ENCODE measurements around the gene CSPG4.
"Not testable (repeated sequence)": the region's sequence is repeated elsewhere in the genome, so short reads cannot be mapped to it uniquely, and the experiment has no call there.

Gene CSPG4

GRCh38 chr15:75680007-75680789 is 32.5 kb downstream of the CSPG4 start:
- Histone ChIP-seq H3K9me3 (ENCODE audit: control insufficient read depth in 5 of 5, low read length in 5 of 5) (no peaks in the 10 kb centered on the region), H3K36me3 (ENCODE audit: control insufficient read depth in 5 of 5, insufficient read depth in 5 of 5, low read length in 5 of 5) (peaks cover 0 to 62% (median 22%) of the 10 kb centered on the region in 5 donors), H3K4me1 (ENCODE audit: control insufficient read depth in 5 of 5, insufficient read depth in 5 of 5, low read length in 5 of 5) (peaks cover 2 to 27% (median 18%) of the 10 kb centered on the region in 5 donors), H3K27me3 (ENCODE audit: control insufficient read depth in 5 of 5, insufficient read depth in 4 of 5, low read length in 5 of 5) (no peaks in the 10 kb centered on the region), H3K4me3 (ENCODE audit: low read depth in 1 of 5, low read length in 5 of 5) (no peak overlapping the region), H3K27ac (ENCODE audit: low read depth, low read length) (peak overlapping the region; percentile 44), H3K9ac (ENCODE audit: low read length in 5 of 5) (peak overlapping the region in 3 of 5 donors; percentile 15 to 65 (median 25))

GRCh38 chr15:75678324-75678690 is 34.3 kb downstream of the CSPG4 start:
- not testable (repeated sequence) for H3K27ac ChIP-seq (ENCODE audit: low read depth, low read length); H3K9me3 ChIP-seq (ENCODE audit: control insufficient read depth in 5 of 5, low read length in 5 of 5); H3K27me3 ChIP-seq (ENCODE audit: control insufficient read depth in 5 of 5, insufficient read depth in 4 of 5, low read length in 5 of 5); H3K4me3 ChIP-seq (ENCODE audit: low read depth in 1 of 5, low read length in 5 of 5); H3K9ac ChIP-seq (ENCODE audit: low read length in 5 of 5)
- Histone ChIP-seq H3K4me1 (ENCODE audit: control insufficient read depth in 5 of 5, insufficient read depth in 5 of 5, low read length in 5 of 5) (peaks cover 3 to 41% (median 34%) of the 10 kb centered on the region in 5 donors), H3K36me3 (ENCODE audit: control insufficient read depth in 5 of 5, insufficient read depth in 5 of 5, low read length in 5 of 5) (peaks cover 0 to 50% (median 13%) of the 10 kb centered on the region in 5 donors)

GRCh38 chr15:75677465-75678323 is 35.0 kb downstream of the CSPG4 start:
- Histone ChIP-seq H3K36me3 (ENCODE audit: control insufficient read depth in 5 of 5, insufficient read depth in 5 of 5, low read length in 5 of 5) (peaks cover 0 to 46% (median 13%) of the 10 kb centered on the region in 5 donors), H3K27me3 (ENCODE audit: control insufficient read depth in 5 of 5, insufficient read depth in 4 of 5, low read length in 5 of 5) (no peaks in the 10 kb centered on the region), H3K27ac (ENCODE audit: low read depth, low read length) (no peak overlapping the region), H3K4me3 (ENCODE audit: low read depth in 1 of 5, low read length in 5 of 5) (no peak overlapping the region), H3K9me3 (ENCODE audit: control insufficient read depth in 5 of 5, low read length in 5 of 5) (no peaks in the 10 kb centered on the region), H3K9ac (ENCODE audit: low read length in 5 of 5) (no peak overlapping the region), H3K4me1 (ENCODE audit: control insufficient read depth in 5 of 5, insufficient read depth in 5 of 5, low read length in 5 of 5) (peaks cover 8 to 46% (median 39%) of the 10 kb centered on the region in 5 donors)

GRCh38 chr15:75676688-75677464 is 35.8 kb downstream of the CSPG4 start:
- H3K27ac ChIP-seq (ENCODE audit: low read depth, low read length): no peak overlapping the region
- H3K4me3 ChIP-seq (ENCODE audit: low read depth in 1 of 5, low read length in 5 of 5): no peak overlapping the region
- no peaks in the 10 kb centered on the region for H3K9me3 ChIP-seq (ENCODE audit: control insufficient read depth in 5 of 5, low read length in 5 of 5)
- peak overlapping the region in 1 of 5 donors; percentile 8 for H3K9ac ChIP-seq (ENCODE audit: low read length in 5 of 5)
- no peaks in the 10 kb centered on the region for H3K27me3 ChIP-seq (ENCODE audit: control insufficient read depth in 5 of 5, insufficient read depth in 4 of 5, low read length in 5 of 5)
- peaks cover 0 to 38% (median 10%) of the 10 kb centered on the region in 5 donors for H3K36me3 ChIP-seq (ENCODE audit: control insufficient read depth in 5 of 5, insufficient read depth in 5 of 5, low read length in 5 of 5)
- H3K4me1 ChIP-seq (ENCODE audit: control insufficient read depth in 5 of 5, insufficient read depth in 5 of 5, low read length in 5 of 5): peaks cover 10 to 54% (median 46%) of the 10 kb centered on the region in 5 donors

- Histone ChIP-seq H3K4me1 (ENCODE audit: control insufficient read depth in 5 of 5, insufficient read depth in 5 of 5, low read length in 5 of 5) (peaks cover 8 to 65% (median 48%) of the 10 kb centered on the region in 5 donors), H3K27ac (ENCODE audit: low read depth, low read length) (peak overlapping the region; percentile 76), H3K4me3 (ENCODE audit: low read depth in 1 of 5, low read length in 5 of 5) (no peak overlapping the region), H3K9ac (ENCODE audit: low read length in 5 of 5) (peak overlapping the region in 1 of 5 donors; percentile 6), H3K27me3 (ENCODE audit: control insufficient read depth in 5 of 5, insufficient read depth in 4 of 5, low read length in 5 of 5) (no peaks in the 10 kb centered on the region), H3K9me3 (ENCODE audit: control insufficient read depth in 5 of 5, low read length in 5 of 5) (no peaks in the 10 kb centered on the region), H3K36me3 (ENCODE audit: control insufficient read depth in 5 of 5, insufficient read depth in 5 of 5, low read length in 5 of 5) (peaks cover 0 to 28% (median 10%) of the 10 kb centered on the region in 5 donors)
Measured at GRCh38 chr15:75675579-75676404, 36.9 kb downstream of the CSPG4 start.

- no peak overlapping the region for H3K4me3 ChIP-seq (ENCODE audit: low read depth in 1 of 5, low read length in 5 of 5)
- peaks cover 0 to 23% (median 7%) of the 10 kb centered on the region in 5 donors for H3K36me3 ChIP-seq (ENCODE audit: control insufficient read depth in 5 of 5, insufficient read depth in 5 of 5, low read length in 5 of 5)
- H3K27me3 ChIP-seq (ENCODE audit: control insufficient read depth in 5 of 5, insufficient read depth in 4 of 5, low read length in 5 of 5): no peaks in the 10 kb centered on the region
- peak overlapping the region in 1 of 5 donors; percentile 5 for H3K9ac ChIP-seq (ENCODE audit: low read length in 5 of 5)
- H3K9me3 ChIP-seq (ENCODE audit: control insufficient read depth in 5 of 5, low read length in 5 of 5): no peaks in the 10 kb centered on the region
- peaks cover 8 to 75% (median 56%) of the 10 kb centered on the region in 5 donors for H3K4me1 ChIP-seq (ENCODE audit: control insufficient read depth in 5 of 5, insufficient read depth in 5 of 5, low read length in 5 of 5)
- peak overlapping the region; percentile 76 for H3K27ac ChIP-seq (ENCODE audit: low read depth, low read length)
Measured at GRCh38 chr15:75674366-75674765, 38.3 kb downstream of the CSPG4 start.

GRCh38 chr15:75673426-75674235 is 39.0 kb downstream of the CSPG4 start:
- Histone ChIP-seq H3K9me3 (ENCODE audit: control insufficient read depth in 5 of 5, low read length in 5 of 5) (no peaks in the 10 kb centered on the region), H3K4me3 (ENCODE audit: low read depth in 1 of 5, low read length in 5 of 5) (peak overlapping the region in 2 of 5 donors; percentile 11), H3K9ac (ENCODE audit: low read length in 5 of 5) (peak overlapping the region in 2 of 5 donors; percentile 48 to 58), H3K4me1 (ENCODE audit: control insufficient read depth in 5 of 5, insufficient read depth in 5 of 5, low read length in 5 of 5) (peaks cover 8 to 75% (median 56%) of the 10 kb centered on the region in 5 donors), H3K36me3 (ENCODE audit: control insufficient read depth in 5 of 5, insufficient read depth in 5 of 5, low read length in 5 of 5) (peaks cover 0 to 17% (median 7%) of the 10 kb centered on the region in 5 donors), H3K27me3 (ENCODE audit: control insufficient read depth in 5 of 5, insufficient read depth in 4 of 5, low read length in 5 of 5) (no peaks in the 10 kb centered on the region), H3K27ac (ENCODE audit: low read depth, low read length) (peak overlapping the region; percentile 87)

- Histone ChIP-seq H3K36me3 (ENCODE audit: control insufficient read depth in 5 of 5, insufficient read depth in 5 of 5, low read length in 5 of 5) (peaks cover 0 to 14% (median 5%) of the 10 kb centered on the region in 5 donors), H3K9me3 (ENCODE audit: control insufficient read depth in 5 of 5, low read length in 5 of 5) (no peaks in the 10 kb centered on the region), H3K9ac (ENCODE audit: low read length in 5 of 5) (peak overlapping the region in 2 of 5 donors; percentile 37 to 48), H3K4me3 (ENCODE audit: low read depth in 1 of 5, low read length in 5 of 5) (peak overlapping the region in 2 of 5 donors; percentile 11), H3K4me1 (ENCODE audit: control insufficient read depth in 5 of 5, insufficient read depth in 5 of 5, low read length in 5 of 5) (peaks cover 8 to 73% (median 58%) of the 10 kb centered on the region in 5 donors), H3K27me3 (ENCODE audit: control insufficient read depth in 5 of 5, insufficient read depth in 4 of 5, low read length in 5 of 5) (no peaks in the 10 kb centered on the region), H3K27ac (ENCODE audit: low read depth, low read length) (peak overlapping the region; percentile 87)
Measured at GRCh38 chr15:75672646-75673425, 39.8 kb downstream of the CSPG4 start.
